Loucy (cell line): Measurements from ENCODE around the gene ZFPL1.

Experiments used
- H2AFZ ChIP-seq: fragments of 200-600 bp; sonication (generic); 2 replicates; pipeline ENCODE4 v1.6.0; 2016; ENCODE audit warnings: antibody characterized with exemption, mild to moderate bottlenecking, low read length, moderate library complexity
- H3F3A ChIP-seq: fragments of 200-600 bp; 2 replicates; pipeline ENCODE4 v1.6.0; 2016; ENCODE audit warnings: antibody characterized with exemption, low read depth, mild to moderate bottlenecking
- H3K27me3 ChIP-seq: fragments of 200-600 bp; sonication (generic); 2 replicates; pipeline ENCODE4 v1.6.1; 2014; ENCODE audit warnings: low read length, mild to moderate bottlenecking; ENCODE audit not compliant: insufficient read depth, poor library complexity, severe bottlenecking
- H3K36me3 ChIP-seq: fragments of 200-600 bp; sonication (generic); 2 replicates; pipeline ENCODE4 v1.6.1; 2016; ENCODE audit warnings: low read length; ENCODE audit not compliant: insufficient read depth
- H3K4me1 ChIP-seq: fragments of 200-600 bp; sonication (generic); 2 replicates; pipeline ENCODE4 v1.5.1; 2014; ENCODE audit warnings: low read length, mild to moderate bottlenecking; ENCODE audit not compliant: insufficient read depth, poor library complexity, severe bottlenecking
- H3K4me2 ChIP-seq: fragments of 200-600 bp; sonication (generic); 2 replicates; pipeline ENCODE4 v1.6.0; 2014; ENCODE audit warnings: antibody characterized with exemption, low read length, low read depth, mild to moderate bottlenecking; ENCODE audit not compliant: poor library complexity, severe bottlenecking
- H3K4me3 ChIP-seq: fragments of 200-600 bp; sonication (generic); 2 replicates; pipeline ENCODE4 v1.5.1; 2014; ENCODE audit warnings: low read length, mild to moderate bottlenecking, mixed read lengths; ENCODE audit not compliant: poor library complexity, severe bottlenecking
- H3K79me2 ChIP-seq: fragments of 200-600 bp; sonication (generic); 2 replicates; pipeline ENCODE4 v1.6.1; 2014; ENCODE audit warnings: low read length; ENCODE audit not compliant: insufficient read depth
- H3K9ac ChIP-seq: fragments of 200-600 bp; sonication (generic); 2 replicates; pipeline ENCODE4 v1.6.0; 2014; ENCODE audit warnings: mild to moderate bottlenecking, low read depth, low read length, moderate library complexity; ENCODE audit not compliant: poor library complexity, severe bottlenecking
- H3K9me2 ChIP-seq: fragments of 200-600 bp; sonication (generic); replicated peaks from 2 replicates; pipeline ENCODE4 v1.6.1; 2016; ENCODE audit warnings: low read depth, low read length, mixed read lengths
- H3K9me3 ChIP-seq: fragments of 200-600 bp; sonication (generic); 2 replicates; pipeline ENCODE4 v1.6.1; 2014; ENCODE audit warnings: mild to moderate bottlenecking, antibody characterized with exemption, low read length, low read depth; ENCODE audit not compliant: insufficient read depth
- H4K20me1 ChIP-seq: fragments of 200-600 bp; sonication (generic); 2 replicates; pipeline ENCODE4 v1.6.0; 2014; ENCODE audit warnings: antibody characterized with exemption, low read length, mild to moderate bottlenecking; ENCODE audit not compliant: insufficient read depth, poor library complexity, severe bottlenecking
- CTCF ChIP-seq: fragments of 200-600 bp; sonication (generic); conservative IDR thresholded peaks from 2 replicates; pipeline ENCODE4 v1.5.1; 2014; ENCODE audit warnings: mild to moderate bottlenecking, antibody characterized with exemption, low read length
- EZH2phosphoT487 ChIP-seq: fragments of 200-600 bp; IDR thresholded peaks from 2 replicates; pipeline ENCODE4 v1.6.1; 2018; ENCODE audit warnings: antibody characterized with exemption, mild to moderate bottlenecking, moderate library complexity, borderline replicate concordance

The ZFPL1 gene

DNA sequence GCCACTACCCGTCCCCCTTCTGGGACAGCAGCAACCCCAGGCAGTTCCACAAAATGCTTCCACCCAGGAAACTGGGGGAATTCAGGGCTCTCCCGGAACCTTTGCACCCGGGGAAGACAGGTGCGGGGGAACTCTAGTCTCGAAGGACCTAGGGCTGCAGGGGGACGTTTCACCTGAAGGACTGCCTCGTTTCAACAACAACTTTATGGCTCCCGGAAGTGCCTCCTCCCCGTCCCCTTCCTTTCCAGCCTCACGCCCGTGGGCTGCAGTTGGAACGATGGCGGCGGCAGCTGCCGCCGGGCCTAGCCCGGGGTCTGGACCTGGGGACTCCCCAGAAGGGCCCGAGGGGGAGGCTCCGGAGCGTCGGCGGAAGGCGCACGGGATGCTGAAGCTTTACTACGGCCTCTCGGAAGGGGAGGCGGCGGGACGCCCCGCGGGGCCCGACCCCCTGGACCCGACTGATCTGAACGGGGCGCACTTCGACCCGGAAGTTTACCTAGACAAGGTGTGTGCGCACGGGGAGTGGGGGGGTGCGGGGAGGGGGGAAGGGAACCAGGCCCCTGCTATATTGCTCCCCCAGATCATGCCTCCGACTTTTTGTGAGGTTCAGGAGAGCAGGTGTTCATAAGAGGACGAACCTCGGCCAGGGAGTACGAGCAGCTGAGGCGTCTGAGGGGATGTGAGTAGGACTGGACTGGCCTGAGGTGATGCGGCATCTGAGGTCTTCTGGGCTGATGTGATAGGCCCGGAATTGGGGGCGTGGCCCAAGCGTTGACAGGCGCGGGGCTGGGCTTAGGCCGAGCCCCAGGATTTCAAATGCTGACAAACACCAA is 12.2 kb downstream of the ZFPL1 start, which contains the start of gene VPS51:
TSS of gene VPS51 (plus strand) at position 241 of the 833 bp plus-strand sequence. CDS start at position 278, 37 bp downstream.
- Histone ChIP-seq H3K9ac (peak within 1 kb of the TSS; percentile 87), H3K27me3 (no peaks in the 10 kb centered on the region), H3K4me2 (peak within 1 kb of the TSS; percentile 97), H4K20me1 (peaks cover 14% of the 10 kb centered on the region), H3K79me2 (peaks cover 38% of the 10 kb centered on the region), H3K4me3 (peak within 1 kb of the TSS; percentile 96), H2AFZ (peak within 1 kb of the TSS; percentile 92), H3K4me1 (peaks cover 20% of the 10 kb centered on the region), H3K9me3 (no peaks in the 10 kb centered on the region), H3K9me2 (no peaks in the 10 kb centered on the region), H3K36me3 (no peaks in the 10 kb centered on the region), H3F3A (no peaks in the 10 kb centered on the region)
- TF ChIP-seq EZH2phosphoT487: no peak
- TF ChIP-seq CTCF: no peak

DNA sequence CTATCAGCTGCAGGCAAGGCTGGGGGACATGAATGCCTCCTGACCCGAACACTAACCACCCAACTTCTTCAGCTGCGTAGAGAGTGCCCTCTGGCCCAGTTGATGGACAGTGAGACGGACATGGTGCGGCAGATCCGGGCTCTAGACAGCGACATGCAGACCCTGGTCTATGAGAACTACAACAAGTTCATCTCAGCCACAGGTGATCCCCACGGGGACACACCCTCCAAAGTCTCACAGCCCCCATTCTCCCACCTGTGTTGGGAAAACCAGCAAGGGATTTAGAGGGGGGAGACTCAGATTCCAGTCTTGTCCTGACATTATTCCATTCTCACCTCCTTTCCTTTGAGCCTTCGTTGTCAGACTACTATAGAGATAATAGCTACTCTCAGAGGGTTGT is 12.9 kb downstream of the ZFPL1 start:
- peaks cover 39% of the 10 kb centered on the region for H3K79me2 ChIP-seq
- no peaks in the 10 kb centered on the region for H3K36me3 ChIP-seq
- no peak overlapping the region for H2AFZ ChIP-seq
- H3F3A ChIP-seq: no peaks in the 10 kb centered on the region
- peak overlapping the region; percentile 87 for H3K9ac ChIP-seq
- TF ChIP-seq EZH2phosphoT487: no peak
- no peak for TF ChIP-seq CTCF
- no peaks in the 10 kb centered on the region for H3K27me3 ChIP-seq
- no peaks in the 10 kb centered on the region for H3K9me3 ChIP-seq
- peak overlapping the region; percentile 96 for H3K4me3 ChIP-seq
- peak overlapping the region; percentile 97 for H3K4me2 ChIP-seq
- H3K9me2 ChIP-seq: no peaks in the 10 kb centered on the region
- peaks cover 14% of the 10 kb centered on the region for H4K20me1 ChIP-seq
- peaks cover 20% of the 10 kb centered on the region for H3K4me1 ChIP-seq

DNA sequence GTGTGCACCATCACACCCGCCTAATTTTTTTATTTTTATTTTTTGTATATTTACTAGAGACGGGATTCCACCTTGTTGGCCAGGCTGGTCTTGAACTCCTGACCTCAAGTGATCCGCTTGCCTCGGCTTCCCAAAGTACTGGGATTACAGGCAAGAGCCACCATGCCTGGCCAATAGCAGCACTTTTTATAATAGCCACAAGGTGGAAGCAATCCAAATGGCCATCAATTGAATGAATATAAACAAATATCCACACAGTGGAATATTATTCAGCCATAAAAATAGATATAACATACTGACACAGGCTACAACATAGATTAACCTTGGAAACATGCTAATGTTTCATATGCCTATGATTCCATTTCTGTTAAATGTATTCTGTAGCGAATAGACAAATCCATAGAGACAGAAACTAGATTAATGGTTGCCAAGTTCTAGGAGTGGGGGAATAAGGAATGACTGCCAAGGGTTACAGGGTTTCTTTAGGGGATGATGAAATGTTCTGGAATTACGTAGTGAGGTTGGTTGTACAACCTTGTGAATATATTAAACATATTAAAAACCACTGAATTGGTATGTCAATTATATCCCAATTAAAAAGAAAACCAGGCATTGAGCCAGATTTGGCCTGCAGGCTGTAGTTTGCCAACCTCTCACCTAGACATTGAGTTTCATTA is 16.8 kb downstream of the ZFPL1 start:
- Histone ChIP-seq H3K4me1 (peaks cover 24% of the 10 kb centered on the region), H4K20me1 (peaks cover 14% of the 10 kb centered on the region), H3K27me3 (no peaks in the 10 kb centered on the region), H3F3A (no peaks in the 10 kb centered on the region), H3K9ac (no peak overlapping the region), H3K9me2 (no peaks in the 10 kb centered on the region), H3K4me2 (no peak overlapping the region), H3K9me3 (no peaks in the 10 kb centered on the region), H3K4me3 (no peak overlapping the region), H2AFZ (no peak overlapping the region), H3K36me3 (no peaks in the 10 kb centered on the region), H3K79me2 (peaks cover 49% of the 10 kb centered on the region)
- TF ChIP-seq CTCF (peak; percentile 28; the same call in 1 of the 2 replicates), EZH2phosphoT487 (no peak)
